ENCODE data around the gene PLEKHJ1. TPM values are rescaled to one million over a fixed set of nuclear protein-coding genes. Genes with fewer than 3 reads are reported as not detected.

The PLEKHJ1 gene
- total RNA-seq, 2 donors from 2014 or later: 44.1 to 53.0 TPM

DNA sequence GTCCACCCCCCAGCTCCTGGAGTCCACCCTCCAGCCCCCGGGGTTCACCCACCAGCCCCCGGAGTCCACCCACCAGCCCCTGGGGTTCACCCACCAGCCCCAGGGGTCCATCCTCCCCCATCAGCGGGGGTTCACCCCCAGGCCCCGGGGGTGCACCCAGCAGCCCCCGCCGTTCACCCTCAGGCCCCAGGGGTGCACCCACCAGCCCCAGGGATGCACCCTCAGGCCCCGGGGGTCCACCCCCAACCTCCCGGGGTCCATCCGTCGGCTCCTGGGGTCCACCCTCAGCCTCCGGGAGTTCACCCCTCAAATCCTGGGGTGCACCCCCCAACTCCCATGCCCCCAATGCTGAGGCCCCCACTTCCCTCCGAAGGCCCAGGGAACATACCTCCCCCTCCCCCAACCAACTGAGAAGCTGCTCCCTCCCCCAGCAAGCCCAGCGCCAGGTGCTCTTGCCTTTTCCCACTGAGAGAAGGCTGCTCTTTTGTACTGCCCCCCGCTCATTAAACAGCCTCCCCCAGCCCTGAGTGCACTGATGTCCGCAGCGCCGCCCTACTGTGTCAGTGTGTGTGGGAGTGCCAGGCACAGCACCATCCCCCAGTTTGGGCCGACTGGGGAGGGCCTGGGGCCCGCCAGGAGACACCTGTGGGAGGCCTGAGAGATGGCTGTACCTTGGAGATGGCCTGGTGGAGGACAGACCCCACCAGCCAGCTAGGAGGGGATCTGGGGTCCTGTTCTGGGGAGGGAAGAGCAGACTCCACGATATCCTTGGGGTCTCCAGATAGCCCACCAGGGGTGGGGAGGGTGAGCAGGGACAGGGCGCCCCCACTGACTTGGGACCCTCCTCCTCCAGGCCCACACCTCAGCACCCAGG is 12.2 kb upstream of the PLEKHJ1 start:
- no peak for DNase-seq (ENCODE audit: low spot score)
- H3K4me3 ChIP-seq: no peak overlapping the region
- peaks cover 55% of the 10 kb centered on the region for H3K36me3 ChIP-seq
- peaks cover 17 to 28% of the 10 kb centered on the region in 2 donors for H3K27me3 ChIP-seq
- H3K4me1 ChIP-seq: peaks cover 0 to 52% of the 10 kb centered on the region in 2 donors
- TF ChIP-seq, protein P1, sequence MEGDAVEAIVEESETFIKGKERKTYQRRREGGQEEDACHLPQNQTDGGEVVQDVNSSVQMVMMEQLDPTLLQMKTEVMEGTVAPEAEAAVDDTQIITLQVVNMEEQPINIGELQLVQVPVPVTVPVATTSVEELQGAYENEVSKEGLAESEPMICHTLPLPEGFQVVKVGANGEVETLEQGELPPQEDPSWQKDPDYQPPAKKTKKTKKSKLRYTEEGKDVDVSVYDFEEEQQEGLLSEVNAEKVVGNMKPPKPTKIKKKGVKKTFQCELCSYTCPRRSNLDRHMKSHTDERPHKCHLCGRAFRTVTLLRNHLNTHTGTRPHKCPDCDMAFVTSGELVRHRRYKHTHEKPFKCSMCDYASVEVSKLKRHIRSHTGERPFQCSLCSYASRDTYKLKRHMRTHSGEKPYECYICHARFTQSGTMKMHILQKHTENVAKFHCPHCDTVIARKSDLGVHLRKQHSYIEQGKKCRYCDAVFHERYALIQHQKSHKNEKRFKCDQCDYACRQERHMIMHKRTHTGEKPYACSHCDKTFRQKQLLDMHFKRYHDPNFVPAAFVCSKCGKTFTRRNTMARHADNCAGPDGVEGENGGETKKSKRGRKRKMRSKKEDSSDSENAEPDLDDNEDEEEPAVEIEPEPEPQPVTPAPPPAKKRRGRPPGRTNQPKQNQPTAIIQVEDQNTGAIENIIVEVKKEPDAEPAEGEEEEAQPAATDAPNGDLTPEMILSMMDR (IDR thresholded peaks at IDR 0.05): no peak
- H3K9me3 ChIP-seq: no peaks in the 10 kb centered on the region
- no peak overlapping the region for H3K27ac ChIP-seq

DNA sequence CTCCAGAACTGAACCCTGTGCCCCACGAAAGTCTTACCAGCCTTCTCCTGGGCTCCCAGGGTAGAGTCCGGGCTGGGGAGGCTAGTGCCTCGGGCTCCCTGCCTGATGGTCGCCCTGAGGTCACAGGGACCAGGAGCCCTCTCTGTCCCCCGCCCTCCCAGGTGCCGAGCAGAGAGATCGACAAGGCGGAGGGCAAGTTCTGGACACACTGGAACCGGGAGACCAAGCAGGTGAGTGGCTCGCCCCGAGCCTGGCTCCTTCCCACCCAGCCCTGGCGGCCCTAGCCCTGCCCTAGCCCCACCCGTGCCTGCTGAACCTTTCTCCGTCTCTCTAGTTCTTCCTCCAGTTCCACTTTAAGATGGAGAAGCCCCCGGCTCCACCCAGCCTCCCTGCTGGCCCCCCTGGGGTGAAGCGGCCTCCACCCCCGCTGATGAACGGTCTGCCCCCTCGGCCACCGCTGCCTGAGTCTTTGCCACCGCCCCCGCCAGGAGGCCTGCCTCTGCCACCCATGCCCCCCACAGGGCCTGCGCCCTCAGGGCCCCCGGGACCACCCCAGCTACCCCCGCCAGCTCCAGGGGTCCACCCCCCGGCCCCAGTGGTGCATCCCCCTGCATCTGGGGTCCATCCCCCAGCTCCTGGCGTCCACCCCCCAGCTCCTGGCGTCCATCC is 11.4 kb upstream of the PLEKHJ1 start:
- TF ChIP-seq, protein P1 (IDR thresholded peaks at IDR 0.05): no peak
- H3K36me3 ChIP-seq: peaks cover 56% of the 10 kb centered on the region
- no peak for DNase-seq (ENCODE audit: low spot score)

DNA sequence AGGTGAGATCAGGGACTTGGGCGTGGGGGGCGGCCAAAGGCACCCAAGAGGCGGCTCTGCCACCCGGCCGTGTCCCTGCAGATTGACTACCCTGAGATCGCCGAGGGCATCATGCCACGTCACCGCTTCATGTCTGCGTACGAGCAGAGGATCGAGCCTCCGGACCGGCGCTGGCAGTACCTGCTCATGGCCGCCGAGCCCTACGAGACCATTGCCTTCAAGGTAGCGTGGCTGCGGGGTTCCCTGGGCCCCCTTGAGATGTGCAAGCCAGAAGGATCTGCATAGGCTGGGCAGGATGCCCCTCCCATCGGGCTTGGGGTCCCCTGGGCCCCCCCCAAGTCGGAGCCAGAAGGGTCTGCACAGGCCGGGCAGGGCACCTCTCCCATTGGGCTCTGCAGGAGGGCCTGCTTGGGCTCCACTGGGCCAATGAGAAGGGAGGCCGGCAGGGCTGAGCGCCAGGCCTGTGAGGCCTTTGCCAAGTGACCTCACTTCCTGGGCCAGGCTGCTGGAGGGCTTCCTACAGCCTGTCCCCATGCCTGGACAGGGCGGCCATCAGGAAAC is 10.8 kb upstream of the PLEKHJ1 start:
- Histone ChIP-seq H3K9me3 (no peaks in the 10 kb centered on the region), H3K4me1 (peaks cover 0 to 45% of the 10 kb centered on the region in 2 donors), H3K27me3 (peaks cover 3 to 16% of the 10 kb centered on the region in 2 donors), H3K27ac (no peak overlapping the region), H3K36me3 (peaks cover 56% of the 10 kb centered on the region), H3K4me3 (no peak overlapping the region)
- TF ChIP-seq, protein P1 (IDR thresholded peaks at IDR 0.05): no peak
- peak; percentile 72 for DNase-seq (ENCODE audit: low spot score)

More for the DNA sequence above, 11.4 kb upstream of the PLEKHJ1 start:
- no peak overlapping the region for H3K4me3 ChIP-seq
- H3K9me3 ChIP-seq: no peaks in the 10 kb centered on the region
- H3K4me1 ChIP-seq: peaks cover 0 to 45% of the 10 kb centered on the region in 2 donors
- H3K27ac ChIP-seq: no peak overlapping the region
- peaks cover 10 to 23% of the 10 kb centered on the region in 2 donors for H3K27me3 ChIP-seq

DNA sequence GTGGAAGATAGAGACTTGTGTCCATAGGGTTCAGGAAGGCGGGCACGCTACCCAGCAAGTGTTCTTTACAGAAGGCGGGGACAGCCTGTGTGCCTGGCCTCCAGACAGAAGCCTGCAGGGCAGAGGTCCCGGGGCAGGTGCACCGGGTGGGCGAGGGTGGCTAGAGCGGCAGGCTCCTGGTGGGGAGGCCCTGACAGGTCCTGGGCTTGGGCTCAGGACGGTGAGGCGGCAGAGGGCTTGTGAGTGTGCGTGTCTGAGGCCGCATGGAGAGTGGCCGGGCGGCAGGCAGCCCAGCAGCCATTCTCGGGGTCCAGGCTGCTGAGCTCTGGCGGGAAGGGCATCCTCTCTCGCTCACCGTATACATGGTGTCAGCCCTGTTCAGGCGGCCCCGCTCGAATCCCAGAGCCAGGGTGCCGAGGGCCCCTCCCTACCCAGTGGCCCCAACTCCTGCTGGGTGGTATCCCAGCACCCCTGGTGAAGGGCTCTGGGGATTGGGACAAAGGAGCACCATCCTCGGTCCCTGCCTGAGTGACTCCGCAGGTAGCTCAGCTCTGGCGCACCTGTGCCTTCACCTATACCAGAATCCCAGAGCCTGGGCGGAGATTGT is 10.0 kb upstream of the PLEKHJ1 start:
- DNase-seq (ENCODE audit: low spot score): no peak
- H3K36me3 ChIP-seq: peaks cover 56% of the 10 kb centered on the region
- TF ChIP-seq, protein P1 (IDR thresholded peaks at IDR 0.05): no peak

DNA sequence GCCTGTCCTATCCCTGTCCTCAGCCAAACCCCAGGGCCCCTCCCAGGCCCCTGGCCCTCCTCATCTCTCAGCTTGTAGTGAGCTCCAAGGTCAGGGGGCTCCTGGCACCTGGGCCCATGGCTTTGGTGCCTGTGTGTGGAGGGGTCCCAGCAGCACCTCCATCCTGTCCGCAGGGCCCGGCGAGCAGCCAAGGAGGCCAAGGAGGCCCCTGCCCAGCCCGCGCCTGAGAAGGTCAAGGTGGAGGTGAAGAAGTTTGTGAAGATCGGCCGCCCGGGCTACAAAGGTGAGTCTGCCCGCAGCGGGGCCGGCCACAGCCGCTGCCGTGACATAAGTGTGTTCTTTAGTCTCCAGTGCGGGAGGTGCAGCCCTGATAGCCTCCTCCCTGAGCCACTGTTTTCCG is 9.1 kb upstream of the PLEKHJ1 start:
- no peak for DNase-seq (ENCODE audit: low spot score)
- TF ChIP-seq, protein P1 (IDR thresholded peaks at IDR 0.05): no peak
- Histone ChIP-seq H3K4me3 (no peak overlapping the region), H3K27ac (no peak overlapping the region), H3K4me1 (peaks cover 3 to 45% of the 10 kb centered on the region in 2 donors), H3K9me3 (no peaks in the 10 kb centered on the region), H3K36me3 (peaks cover 56% of the 10 kb centered on the region), H3K27me3 (peaks cover 0 to 3% of the 10 kb centered on the region in 2 donors)

More for the DNA sequence above, 10.0 kb upstream of the PLEKHJ1 start:
- Histone ChIP-seq H3K4me1 (peaks cover 0 to 45% of the 10 kb centered on the region in 2 donors), H3K27me3 (peaks cover 0 to 12% of the 10 kb centered on the region in 2 donors), H3K27ac (no peak overlapping the region), H3K4me3 (no peak overlapping the region), H3K9me3 (no peaks in the 10 kb centered on the region)

Data from right atrium auricular region (tissue), 2 donors.